ENCODE data around the gene MTFR1L.
"Not testable (repeated sequence)": the region's sequence is repeated elsewhere in the genome, so short reads cannot be mapped to it uniquely, and the experiment has no call there.

The MTFR1L gene

DNA sequence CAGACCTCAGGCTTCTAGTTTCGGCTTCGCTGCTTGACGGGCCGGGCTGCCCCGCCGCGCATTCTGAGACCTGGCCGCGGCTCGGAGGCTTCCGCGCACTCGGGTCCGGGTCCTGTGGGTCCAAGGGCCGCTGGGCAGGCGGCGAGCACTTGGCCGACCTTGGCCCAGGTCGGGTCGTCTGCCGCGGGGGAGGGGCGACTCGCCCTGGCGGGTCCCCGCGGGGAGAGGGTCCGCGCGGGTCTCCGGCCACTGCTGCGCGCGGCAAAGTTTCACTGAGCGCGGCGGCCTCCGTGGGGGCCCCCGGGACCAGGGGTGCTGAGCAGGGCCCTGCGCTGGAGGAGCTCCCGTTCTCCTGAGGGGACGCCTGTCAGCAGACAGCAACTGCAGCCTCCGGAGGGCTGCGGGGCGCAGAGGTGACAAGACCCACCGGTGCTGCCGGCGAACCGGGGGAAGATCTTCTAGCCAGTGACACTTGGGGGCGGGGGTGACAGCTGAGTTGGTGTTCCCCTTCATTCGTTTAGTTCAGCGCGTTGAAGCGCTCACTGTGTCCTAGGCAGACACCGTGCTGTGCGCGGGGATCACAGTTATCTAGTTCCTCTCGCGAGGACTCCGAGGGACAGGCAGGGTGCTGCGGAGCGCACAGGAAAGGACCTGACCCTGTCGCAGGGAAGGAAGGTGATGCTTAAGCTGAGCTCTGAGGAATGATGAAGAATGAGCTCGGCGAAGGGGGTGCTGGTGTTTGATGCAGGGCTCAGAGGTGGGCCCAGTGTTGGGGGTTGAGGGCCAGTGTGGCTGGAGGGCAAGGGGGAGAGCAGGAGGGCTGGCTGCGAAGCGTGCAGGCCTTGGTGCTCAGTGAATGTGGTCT lies 725 bp downstream of the MTFR1L start:
- in situ Hi-C loops (cut with HindIII; ENCODE audit: low sequenced_read_pairs) = no loop called here

DNA sequence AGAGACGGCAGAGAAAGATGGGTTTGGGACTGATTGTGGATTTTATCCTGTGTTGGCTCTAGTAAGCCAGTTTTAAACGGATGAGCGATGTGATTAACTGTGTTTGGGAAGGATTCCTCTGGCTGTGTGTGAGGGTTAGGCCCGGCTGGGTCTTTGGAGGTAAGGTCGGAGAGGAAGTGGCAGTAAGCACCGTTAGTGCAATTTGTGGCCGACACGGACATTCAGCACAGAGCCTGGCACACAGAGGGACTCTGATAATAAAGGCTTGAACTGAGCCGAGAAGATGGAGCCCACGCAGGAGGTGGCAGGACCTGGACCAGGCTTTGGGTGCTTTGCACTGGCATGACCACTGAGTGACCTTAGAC lies 1.3 kb downstream of the MTFR1L start:
- in situ Hi-C loops (cut with HindIII; ENCODE audit: low sequenced_read_pairs) = no loop called here

- in situ Hi-C loops (cut with HindIII; ENCODE audit: low sequenced_read_pairs) = no loop called here
Observed at GRCh38 chr1:25821630-25822091, 1.9 kb downstream of the MTFR1L start.

DNA sequence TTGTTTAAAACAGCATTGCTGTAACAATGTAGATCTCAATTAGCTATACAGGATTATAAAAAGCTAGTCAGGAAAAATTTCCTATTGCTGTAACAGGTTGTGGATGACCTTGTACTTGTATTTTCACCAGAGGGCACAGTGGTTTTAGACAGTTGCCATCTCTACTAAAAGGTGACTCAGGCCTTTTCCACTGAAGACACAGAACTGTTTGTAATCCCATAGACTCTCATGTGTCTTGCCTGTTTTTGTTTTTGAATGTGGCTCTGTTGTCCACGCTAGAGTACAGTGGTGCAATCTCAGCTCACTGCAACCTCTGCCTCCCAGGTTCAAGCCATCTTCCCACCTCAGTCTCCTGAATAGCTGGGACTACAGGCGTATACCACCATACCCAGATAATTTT lies 5.9 kb downstream of the MTFR1L start:
- in situ Hi-C loops (cut with HindIII; ENCODE audit: low sequenced_read_pairs) = no loop called here

DNA sequence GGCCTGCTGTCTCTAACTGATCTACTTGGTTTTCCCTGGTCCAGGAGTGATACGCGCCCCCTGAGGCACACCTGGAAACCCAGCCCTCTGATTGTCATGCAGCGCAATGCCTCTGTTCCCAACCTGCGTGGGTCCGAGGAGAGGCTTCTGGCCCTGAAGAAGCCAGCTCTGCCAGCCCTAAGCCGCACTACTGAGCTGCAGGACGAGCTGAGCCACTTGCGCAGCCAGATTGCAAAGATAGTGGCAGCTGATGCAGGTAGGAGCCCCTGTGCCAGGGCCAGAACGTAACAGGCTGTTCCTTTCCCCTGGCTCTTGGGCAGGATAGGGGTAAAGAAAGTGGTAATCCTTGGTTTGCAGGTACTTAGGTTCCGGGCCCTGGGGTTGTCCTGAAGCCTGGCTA lies 6.8 kb downstream of the MTFR1L start:
- in situ Hi-C loops (cut with HindIII; ENCODE audit: low sequenced_read_pairs) = no loop called here

DNA sequence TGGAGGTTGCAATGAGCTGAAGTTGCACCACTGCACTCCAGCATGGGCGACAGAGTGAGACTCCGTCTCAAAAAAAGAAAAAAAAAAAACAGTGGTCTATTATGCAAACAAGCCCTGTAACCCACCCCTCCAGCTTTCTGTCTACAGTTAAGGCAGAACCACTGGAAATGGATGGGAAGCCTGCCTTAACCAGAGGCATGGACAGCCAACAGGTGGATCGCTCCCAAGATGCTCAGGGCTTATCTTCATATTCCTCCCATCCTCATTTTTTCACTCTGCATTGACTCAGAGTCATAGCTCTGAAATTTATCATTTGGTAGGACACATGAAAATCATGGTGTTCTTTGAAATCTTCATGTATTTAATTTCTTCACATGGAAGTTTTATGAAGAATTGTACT lies 8.7 kb downstream of the MTFR1L start:
- in situ Hi-C loops (cut with HindIII; ENCODE audit: low sequenced_read_pairs) = no loop called here

GRCh38 chr1:25829046-25829445 lies 9.3 kb downstream of the MTFR1L start:
- in situ Hi-C loops (cut with HindIII; ENCODE audit: low sequenced_read_pairs) = no loop called here

GRCh38 chr1:25831569-25832196 lies 11.9 kb downstream of the MTFR1L start:
- in situ Hi-C loops (cut with HindIII; ENCODE audit: low sequenced_read_pairs) = no loop called here

- in situ Hi-C loops (cut with HindIII; ENCODE audit: low sequenced_read_pairs) = no loop called here
Observed at GRCh38 chr1:25832336-25833037, 12.7 kb downstream of the MTFR1L start.

GRCh38 chr1:25833158-25833557 lies 13.4 kb downstream of the MTFR1L start:
- in situ Hi-C loops (cut with HindIII; ENCODE audit: low sequenced_read_pairs) = no loop called here

DNA sequence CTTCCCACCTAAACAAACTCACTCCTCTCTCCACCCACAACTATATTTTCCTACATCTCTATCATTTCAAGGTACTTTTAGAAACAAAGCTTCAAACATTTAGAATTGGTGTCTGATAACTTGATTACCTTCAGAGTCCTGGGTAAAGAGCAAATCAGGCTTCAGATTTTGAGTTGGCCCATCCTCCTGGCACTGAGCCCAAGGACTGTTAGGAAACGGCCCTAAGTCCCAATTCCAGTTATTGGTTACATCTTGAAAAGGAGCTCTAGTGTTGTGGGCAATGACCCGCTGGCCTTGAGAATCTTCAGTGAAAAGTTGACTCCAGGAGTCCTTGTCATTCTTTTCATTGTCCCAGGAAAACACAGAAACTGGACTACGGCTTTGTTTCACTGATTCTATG lies 15.1 kb downstream of the MTFR1L start:
- in situ Hi-C loops (cut with HindIII; ENCODE audit: low sequenced_read_pairs) = no loop called here

DNA sequence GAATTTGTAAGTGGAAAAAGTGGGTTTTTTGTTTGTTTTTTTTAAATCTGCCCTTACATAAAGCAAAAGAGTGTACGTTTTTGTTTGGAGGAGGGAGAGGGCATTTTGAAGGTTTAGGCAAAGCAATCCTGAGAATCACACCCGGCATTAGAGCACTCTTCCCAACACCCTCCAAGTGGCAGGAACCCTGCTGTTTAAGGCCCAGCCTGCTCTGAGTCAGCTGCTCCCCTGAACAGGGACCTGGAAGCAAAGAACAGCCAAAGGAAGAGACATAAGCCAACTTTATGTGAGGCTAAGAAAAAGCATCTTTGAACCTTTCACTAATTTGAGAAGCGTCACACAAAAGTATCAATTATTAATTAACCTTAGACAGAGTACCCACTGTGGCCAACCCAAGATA lies 16.9 kb downstream of the MTFR1L start:
- in situ Hi-C loops (cut with HindIII; ENCODE audit: low sequenced_read_pairs) = no loop called here

DNA sequence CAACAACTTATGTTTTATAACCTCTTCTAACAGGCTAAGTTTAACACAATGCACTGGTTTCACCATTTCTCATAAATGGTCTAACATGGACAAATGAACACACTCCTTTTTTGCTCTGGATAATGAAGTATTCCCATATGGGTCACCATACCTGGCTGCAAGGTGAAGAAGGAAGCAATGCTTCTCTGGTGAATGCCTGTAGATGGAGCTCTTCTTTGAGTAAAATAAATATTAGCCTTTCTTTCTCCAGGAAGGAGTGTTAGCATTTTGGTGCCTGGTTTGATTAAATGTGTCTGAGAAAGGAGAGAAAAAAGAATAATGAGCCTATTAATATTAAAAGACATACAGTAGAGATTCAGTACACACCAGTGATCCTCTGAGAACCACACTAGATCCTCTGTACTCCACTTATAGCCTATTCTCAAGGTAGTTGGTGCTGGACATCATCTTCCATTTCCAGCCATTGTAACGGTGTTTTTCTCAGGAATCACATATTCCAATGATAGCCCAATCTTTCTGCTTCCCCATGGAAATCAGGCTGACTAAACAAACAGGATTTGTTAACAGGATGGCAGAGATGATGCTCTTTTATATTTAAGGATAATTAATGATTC lies 17.6 kb downstream of the MTFR1L start:
- in situ Hi-C loops (cut with HindIII; ENCODE audit: low sequenced_read_pairs) = no loop called here

- in situ Hi-C loops (cut with HindIII; ENCODE audit: low sequenced_read_pairs) = not testable (repeated sequence)
Observed at GRCh38 chr1:25839808-25840207, 20.1 kb downstream of the MTFR1L start.

DNA sequence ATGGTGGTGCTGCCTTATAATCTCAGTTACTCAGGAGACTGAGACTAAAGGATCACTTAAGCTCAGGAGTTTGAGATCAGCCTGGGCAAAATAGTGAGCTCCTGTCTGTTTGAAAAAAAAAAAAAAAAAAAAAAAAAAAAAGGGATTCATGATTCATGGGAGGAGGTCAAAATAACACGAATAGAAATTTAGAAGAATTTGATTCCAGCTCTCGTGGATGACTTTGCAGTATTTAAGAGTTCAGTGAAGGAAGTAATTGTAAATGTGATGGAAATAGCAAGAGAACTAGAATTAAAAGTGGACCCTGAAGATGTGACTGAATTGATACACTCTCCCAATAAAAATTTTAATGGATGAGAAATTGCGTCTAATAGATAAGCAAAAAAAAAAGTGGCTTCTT lies 23.7 kb downstream of the MTFR1L start:
- in situ Hi-C loops (cut with HindIII; ENCODE audit: low sequenced_read_pairs) = no loop called here

DNA sequence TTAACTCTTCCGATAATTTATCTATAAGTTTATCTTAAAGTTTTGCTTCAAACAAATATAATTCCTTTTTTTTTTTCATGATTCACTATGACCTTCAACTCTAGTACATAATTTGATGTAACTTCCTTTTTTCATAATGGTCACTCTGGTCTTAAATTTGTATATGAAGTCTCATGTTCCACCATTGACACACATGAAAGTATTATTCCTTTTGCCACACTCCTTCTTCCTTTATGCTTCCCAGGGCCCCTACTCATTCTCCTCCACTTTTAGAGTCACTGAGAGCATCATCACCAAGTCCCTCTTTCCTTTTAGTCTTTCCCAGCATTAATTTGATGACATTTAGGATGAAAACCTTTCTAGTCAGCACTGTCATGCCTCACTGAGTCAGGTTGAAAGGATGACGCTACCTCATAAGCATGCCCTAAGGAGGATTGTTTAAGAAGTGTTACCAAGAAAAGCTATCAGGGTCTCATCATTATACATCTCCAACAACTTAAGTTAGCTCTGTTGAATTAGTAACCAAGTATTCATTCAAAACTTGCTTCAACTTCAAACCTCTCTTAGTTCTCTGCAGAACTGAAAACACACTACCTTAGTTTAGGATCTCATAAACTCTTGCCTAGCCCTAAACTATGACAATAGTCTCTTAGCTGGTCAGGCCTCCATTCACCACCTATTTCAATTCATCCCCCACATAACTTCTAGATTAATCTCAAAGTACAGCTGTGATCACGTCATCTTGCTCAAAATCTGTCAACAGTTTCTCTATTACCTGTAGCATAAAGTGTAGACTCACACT lies 25.0 kb downstream of the MTFR1L start:
- in situ Hi-C loops (cut with HindIII; ENCODE audit: low sequenced_read_pairs) = no loop called here

GRCh38 chr1:25845664-25846063 lies 25.9 kb downstream of the MTFR1L start:
- in situ Hi-C loops (cut with HindIII; ENCODE audit: low sequenced_read_pairs) = no loop called here

DNA sequence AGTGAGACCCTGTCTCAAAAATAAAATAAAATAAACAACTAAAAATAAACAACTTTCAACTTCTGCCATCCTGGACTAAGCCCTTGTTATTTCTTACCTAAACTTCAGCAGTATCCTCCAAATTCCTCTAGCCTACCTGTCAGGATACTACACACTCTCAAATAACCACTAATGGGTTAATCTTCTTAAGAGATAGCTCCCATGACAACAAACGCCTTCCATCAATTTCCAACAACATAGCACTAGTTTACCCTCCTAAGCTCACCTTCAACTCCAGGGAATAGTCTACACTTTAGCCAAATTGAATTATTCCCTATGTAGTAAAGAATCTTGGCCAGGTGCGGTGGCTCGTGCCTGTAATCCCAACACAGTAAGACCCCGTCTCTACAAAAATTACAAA lies 28.2 kb downstream of the MTFR1L start:
- in situ Hi-C loops (cut with HindIII; ENCODE audit: low sequenced_read_pairs) = no loop called here

DNA sequence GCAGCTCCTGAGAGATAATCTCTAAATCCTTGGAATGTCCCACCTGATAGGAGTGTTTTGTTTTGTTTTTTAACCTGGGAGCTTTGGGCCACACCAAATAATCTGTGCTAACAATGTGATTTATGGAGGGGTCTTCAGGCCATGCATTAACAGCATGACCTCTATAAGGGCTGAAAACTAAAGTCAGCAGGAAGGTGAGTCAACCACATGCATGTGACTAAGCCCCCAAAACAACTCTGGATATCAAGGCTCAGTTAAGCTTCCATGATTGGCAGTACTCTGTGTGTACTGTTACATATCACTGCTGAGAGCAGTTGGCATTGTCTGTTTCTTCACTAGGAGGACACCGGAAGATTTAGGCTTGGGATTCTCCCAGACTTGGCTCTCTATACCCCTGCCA lies 28.8 kb downstream of the MTFR1L start:
- in situ Hi-C loops (cut with HindIII; ENCODE audit: low sequenced_read_pairs) = no loop called here

DNA sequence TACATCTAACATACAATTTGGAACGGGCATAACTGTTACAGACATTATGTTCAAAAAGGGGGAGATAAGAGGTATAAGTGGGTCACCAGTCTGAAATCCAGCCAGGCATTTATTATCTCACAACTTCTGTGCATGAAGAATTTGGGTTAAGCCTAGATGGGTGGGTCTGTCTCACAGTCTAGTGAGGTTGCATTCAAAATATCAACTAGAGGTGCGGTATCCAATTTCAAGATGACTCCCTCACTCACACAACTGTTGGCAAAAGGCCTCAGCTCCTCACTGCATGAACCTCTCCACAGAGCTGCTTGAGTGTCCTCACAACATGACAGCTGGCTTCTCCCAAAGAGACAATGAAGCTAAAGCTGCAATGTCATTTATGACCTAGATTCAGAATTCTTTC lies 34.8 kb downstream of the MTFR1L start:
- in situ Hi-C loops (cut with HindIII; ENCODE audit: low sequenced_read_pairs) = no loop called here

- in situ Hi-C loops (cut with HindIII; ENCODE audit: low sequenced_read_pairs) = no loop called here
Observed at GRCh38 chr1:25856856-25857255, 37.1 kb downstream of the MTFR1L start.
